Endometrial microvascular endothelial cells (primary cell): Measurements from ENCODE around the gene DEPP1. TPM values are rescaled to one million over a fixed set of nuclear protein-coding genes. Genes with fewer than 3 reads are reported as not detected.

Source experiments
- in situ Hi-C: cut with HindIII; loops from 2 replicates; pipeline ENCODE4 v1.10.0; 2017; ENCODE audit warnings: low sequenced_read_pairs, low pct_unique_long_range_greater_than_20kb; ENCODE audit errors: inconsistent ontology term
- total RNA-seq: library from RNA; depleted of rRNA; stranded (reverse); fragments of >200 nt; gene quantifications from one replicate; pipeline ENCODE4 v1.2.3, GENCODE V29; 2015; ENCODE audit errors: inconsistent ontology term

The DEPP1 gene
- total RNA-seq, 1 donor from 2014 or later: 10.1 TPM

DNA sequence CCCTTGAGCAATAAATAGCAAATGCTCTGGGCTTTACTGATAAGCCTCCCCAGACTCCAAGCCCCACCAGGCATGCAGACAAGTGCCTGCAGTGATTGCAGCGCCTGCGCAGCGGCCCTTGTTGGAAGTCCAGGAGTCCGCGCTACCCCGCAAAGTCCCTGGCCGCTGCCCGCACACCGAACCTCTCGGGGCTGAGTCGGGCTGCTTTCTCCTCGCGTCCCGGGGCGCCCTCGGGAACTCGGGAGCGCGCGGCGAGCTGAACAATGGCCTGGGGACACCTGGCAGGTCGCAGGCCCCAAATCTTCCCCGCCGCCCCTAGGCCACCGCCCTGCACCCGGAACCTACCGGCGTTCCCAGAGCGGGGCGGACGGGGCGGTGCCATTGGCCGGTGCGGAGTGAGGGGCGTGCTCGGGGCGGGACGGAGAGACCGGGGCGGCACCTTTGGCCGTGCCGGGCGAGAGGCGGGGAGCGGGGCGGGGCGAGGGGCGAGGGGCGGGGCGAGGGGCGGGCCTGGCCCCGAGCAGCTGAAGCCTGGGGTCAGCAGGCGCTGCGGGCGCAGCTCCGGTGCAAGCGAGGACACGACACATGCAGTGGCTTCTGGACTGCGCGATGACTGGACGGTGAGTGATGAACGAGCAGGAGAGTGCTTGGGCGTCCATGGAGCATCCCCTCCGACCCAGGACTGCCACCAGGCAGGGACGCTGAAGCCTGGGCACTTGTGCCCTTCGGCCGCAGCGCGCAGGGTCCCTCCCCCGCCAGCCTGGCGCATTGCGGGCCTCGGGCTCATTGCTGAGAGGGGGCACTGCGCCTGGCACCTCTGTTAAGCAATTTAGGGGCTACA lies 19.1 kb downstream of the DEPP1 start, which contains the start of gene RASSF4:
TSS of gene RASSF4 (plus strand) at position 556 of the 841 bp plus-strand sequence. CDS start 10,401 bp downstream, outside the sequence.
- in situ Hi-C loops: no loop called here

GRCh38 chr10:44958898-44959246 lies 19.7 kb downstream of the DEPP1 start:
- in situ Hi-C loops: no loop called here

DNA sequence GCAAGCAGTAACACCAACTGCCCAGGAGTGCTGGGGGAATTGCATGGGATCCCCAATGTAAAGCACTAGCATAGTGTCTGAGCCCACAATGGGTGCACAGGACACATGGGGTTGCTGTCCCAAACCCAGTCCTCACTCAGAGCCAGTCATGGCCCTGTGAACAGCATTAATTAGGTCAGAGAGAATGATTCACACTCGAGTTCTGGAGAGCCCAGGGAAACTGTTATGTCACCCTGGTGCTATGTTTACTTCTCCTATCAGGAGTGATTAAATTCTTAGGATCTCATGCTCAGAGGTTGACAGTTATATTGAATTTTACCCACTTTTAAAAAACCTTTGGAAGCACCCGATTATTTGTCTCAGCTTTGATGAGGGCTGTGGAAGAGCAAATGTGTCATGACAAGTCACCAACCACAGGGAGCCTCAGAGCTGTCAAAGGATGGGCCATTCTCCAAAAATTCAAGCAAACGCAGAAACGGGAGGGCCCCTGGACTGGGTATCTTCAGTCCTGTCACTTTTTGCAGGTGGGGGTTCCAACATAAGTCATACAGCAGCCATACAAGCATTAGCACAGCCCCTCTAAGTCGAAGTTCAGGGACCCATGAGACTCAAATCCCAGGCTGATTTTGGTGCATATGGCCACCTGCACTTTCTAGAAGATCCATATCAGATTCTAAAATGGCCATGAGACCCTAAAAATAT lies 20.3 kb downstream of the DEPP1 start:
- in situ Hi-C loops: no loop called here

- in situ Hi-C loops: no loop called here
These were observed 21.6 kb downstream of the DEPP1 start for GRCh38 chr10:44956717-44957706.

GRCh38 chr10:44956226-44956625 lies 22.4 kb downstream of the DEPP1 start:
- in situ Hi-C loops: no loop called here

DNA sequence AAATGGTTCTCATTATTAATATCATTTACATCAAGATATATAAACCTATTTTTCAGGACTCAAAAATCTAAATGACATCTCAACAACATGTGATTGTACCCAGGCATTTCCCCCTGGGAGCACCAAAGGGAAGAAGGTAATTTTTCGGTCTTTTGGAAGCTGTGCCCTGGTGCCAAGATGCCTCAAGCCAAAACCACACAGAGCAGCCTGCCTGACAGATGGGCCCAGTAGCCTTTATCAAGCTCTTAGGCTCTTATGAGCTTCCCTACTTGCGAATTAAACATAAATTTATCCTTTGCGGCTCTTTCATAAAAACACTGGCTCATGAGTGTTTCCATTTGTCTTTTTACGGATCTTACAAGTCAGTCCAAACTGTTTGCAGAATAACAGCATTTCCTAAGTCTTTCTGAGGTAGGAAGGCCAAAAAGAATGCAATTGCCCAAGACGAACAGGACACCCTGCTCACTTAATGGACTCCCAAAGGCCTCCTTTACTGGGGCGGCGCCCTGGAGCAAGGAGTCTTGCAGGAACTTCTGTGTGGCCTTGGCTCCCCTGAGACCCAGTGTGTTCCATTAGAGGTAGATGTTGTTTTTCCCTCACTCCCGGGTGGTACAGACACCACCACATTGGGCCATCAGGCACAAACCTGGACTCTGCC lies 23.1 kb downstream of the DEPP1 start:
- in situ Hi-C loops: no loop called here

DNA sequence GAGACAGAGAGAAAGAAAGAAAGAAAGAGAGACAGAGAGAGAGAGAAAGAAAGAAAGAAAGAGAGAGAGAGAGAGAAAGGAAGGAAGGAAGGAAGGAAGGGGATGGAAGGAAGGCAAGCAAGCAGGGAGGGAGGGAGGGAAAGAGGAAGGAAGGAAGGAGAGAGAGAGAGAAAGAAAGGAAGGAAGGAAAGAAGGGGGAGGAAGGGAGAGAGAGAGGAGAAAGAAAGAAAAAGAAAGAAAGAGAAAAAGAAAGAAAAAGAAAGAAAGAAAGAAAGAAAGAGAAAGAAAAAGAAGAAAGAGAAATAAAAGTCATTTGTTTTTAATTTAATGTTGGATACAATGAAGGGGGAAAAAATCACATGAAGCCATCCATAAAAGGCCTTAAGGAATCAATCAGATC lies 23.6 kb downstream of the DEPP1 start:
- in situ Hi-C loops: no loop called here

DNA sequence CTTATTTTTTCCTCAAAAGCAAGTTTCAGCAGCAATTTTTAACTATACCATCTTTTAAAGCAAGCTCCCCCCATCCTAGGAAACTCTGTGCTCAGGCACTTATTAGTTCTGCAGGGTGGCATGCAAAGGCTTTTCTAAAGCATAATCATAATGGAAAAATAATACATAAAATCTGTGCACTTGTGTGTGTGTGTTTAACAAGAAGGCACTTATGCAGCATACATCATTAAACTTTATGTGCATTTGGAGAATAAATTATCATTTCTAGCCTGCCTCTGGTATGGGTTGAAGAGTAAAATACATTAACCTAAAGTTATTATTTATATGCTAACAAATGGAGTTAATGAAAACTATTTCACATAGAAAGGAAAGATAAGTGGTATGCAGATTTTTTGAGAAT lies 24.6 kb downstream of the DEPP1 start:
- in situ Hi-C loops: no loop called here

- in situ Hi-C loops: no loop called here
These were observed 25.8 kb downstream of the DEPP1 start for GRCh38 chr10:44952779-44953231.

- in situ Hi-C loops: no loop called here
These were observed 26.9 kb downstream of the DEPP1 start for GRCh38 chr10:44951576-44952226.

DNA sequence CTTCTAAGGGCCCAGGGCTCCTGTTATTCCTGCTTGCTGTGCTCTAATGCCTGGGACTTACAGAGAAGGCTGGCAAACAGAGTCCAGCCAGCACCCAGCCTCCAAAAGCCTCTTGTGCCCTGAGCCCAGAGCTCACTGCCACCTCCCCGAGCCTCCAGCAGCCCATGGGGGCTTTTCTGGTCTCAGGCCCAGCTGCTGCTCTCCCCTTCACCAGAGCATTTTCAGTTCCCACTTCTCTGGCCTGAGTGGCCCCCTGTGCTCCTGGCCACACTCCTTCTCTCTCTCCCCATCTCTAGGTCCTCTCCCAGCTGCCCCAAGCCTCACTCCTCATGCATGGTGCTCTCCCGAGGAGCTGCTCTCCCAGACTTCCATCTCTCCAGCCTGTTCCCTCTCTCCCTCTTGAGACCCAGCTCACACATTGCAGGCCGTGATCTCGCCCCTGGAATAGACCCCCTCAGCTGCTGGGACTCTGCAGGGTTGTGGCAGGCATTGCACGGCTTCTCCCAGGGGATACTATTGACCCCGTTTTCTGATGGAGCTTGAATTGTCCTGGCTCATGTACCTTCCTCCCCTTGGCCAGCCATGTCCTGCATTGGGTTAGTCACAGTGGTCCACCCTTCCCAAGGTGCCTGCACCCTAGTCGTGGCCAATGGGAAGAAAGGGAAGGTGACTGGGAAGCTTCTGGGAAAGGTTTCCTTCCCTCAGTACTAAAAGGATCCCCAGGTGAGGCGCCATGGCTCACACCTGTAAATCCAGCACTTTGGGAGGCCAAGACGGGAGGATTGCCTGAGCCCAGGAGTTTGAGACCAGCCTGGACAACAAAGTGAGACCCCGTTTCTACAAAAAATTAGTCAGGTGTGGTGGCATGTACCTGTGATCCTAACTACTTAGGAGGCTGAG lies 28.0 kb downstream of the DEPP1 start:
- in situ Hi-C loops: no loop called here

DNA sequence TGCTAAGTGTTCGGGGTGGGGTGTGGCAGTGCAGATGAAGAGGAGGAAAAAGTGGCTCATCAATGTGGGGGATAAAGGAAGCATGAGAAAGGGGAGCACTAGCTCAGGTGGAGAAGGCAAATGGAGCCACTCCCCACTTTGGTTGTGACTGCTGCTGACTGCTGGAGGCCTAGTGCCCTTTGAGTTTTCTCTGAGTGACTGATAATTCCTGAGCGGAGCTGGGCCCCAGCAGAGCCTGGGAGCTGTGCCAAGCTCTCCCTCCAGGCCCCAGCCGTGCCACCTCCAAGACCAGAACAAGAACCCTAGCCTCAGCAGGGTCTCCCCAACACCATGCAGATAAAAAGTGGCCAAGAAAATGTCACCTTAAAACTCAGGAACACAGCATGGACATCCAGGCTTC lies 28.7 kb downstream of the DEPP1 start:
- in situ Hi-C loops: no loop called here

DNA sequence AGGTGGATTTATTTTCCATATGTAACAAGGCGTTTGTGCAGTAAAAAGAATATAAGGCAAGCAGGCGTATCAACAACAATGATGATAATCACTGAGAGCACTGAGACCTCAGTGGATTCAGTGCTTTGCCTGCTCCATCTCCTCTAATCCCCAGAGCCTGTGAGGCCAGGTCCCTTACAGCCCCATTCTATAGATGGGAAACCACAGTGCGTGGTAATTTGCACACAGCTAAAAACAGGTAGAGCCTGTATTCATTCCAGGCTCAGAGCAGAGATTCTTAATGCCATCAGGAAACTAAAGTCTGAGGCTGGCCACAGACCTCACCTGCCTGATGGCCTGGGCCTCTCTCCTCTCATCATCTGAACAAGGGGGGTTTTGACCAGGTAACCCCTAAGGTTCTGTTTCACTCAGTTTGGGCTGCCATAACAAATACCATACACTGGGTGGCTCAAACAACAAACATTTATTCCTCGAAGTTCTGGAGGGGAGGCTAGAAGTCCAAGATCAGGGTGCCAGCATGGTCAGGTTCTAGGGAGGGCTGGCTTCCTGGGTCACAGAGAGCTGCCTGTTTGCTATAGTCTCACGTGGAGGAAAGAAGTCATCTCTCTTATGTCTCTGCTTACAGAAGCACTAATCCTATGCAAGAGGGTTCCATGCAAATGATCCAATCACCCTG lies 29.3 kb downstream of the DEPP1 start:
- in situ Hi-C loops: no loop called here

DNA sequence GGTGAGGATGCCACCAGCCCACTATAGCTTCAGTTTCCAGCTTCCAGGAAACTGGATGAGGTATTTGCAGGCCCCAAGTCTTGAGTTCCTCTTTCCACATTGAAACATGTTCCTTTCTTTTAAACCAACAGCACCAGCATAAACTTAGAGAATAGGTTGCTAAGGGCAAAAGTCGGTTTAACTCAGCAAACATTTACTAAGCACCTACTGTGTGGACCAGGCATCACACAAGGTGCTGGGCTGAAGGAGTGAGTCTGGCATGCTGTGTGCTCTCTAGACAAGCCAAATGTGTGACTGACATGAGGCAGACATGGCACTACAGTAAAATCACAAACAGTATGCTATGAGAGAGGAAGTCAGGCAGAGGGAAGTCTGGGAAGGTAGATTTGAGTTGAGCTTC lies 30.0 kb downstream of the DEPP1 start:
- in situ Hi-C loops: no loop called here

DNA sequence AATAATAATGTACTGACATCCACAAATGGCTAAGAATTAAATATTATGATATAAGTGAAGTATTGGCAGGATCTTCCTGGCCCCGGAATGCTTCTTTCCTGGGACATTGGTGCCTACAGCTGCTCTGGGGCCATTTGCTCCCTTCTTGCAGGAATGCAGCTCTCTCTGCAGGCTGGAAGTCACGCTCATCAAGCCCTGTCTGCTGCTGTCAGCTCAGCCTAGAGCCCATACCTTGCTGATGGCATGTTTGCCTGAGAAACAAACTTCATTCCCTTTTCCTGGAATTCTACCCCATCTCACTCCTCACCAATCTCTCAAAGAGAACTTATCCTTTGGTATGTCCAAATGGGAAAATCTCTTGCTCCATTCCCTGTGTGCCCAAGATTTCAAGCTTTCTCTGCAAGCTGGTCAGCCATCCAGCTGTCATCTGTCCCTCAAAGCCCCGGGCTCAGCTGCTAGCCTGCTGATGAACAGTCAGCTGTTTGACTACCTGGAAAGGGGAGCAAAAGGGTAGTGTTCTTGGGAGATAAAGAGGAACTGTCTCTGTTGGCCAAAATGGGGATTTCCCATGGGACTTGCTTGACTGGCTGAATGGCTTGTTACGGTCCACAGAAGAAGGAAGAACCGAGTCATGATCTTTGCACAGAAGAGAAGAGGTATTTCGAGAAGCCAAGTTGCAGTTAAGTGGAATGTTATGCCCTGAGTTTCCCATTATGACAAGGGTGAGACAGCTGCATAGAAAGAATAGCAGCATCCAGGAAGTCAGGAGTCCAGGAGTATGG lies 31.0 kb downstream of the DEPP1 start:
- in situ Hi-C loops: no loop called here

GRCh38 chr10:44946205-44946604 lies 32.4 kb downstream of the DEPP1 start:
- in situ Hi-C loops: no loop called here
